HG02642 (cell line): ENCODE results near the gene PBXIP1.
"Not testable (repeated sequence)": the region's sequence is repeated elsewhere in the genome, so short reads cannot be mapped to it uniquely, and the experiment has no call there.

Experiments used
- ATAC-seq: cut with Tn5 transposase; IDR thresholded peaks from one replicate; pipeline ENCODE4 v1.9.1; 2021; ENCODE audit warnings: mild to moderate bottlenecking; ENCODE audit not compliant: unreplicated experiment, poor library complexity

Gene PBXIP1

DNA sequence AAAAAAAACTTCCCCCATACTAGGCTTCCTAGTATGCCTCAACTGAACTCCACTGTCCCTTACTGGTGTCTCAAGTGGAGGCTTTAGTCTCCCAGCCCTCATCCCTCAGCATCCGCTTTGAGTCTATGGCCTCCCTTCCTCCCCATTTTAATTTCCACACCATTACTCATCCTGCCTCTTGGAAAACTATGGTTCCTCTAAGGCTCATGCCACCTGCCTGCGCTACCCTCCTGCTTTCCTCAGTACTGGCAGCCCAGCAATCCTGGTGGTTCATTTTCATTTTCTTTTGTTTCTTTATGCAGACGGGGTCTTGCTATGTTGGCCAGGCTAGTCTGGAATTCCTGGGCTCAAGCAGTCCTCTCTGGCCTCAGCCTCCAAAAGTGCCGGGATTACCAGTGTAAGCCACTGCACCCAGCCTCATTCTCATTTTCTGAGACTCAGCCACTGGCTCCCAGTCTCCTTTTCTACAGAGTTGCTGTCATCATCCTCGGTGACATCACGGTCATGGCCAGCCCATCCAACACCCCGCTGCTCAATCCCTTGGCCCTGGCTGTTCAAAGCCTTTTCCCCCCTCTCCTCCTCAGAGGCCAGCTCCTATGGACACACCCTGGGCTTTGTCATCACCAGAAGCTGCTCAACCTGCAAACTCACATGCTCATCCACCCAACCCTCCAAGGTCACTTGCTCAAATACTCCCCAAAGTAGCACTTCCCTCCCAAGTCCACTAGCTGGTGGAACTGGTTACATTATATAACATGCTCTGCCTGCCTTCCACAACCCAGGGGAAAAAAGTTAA, 17.1 kb downstream of the PBXIP1 start:
- ATAC-seq = no peak

DNA sequence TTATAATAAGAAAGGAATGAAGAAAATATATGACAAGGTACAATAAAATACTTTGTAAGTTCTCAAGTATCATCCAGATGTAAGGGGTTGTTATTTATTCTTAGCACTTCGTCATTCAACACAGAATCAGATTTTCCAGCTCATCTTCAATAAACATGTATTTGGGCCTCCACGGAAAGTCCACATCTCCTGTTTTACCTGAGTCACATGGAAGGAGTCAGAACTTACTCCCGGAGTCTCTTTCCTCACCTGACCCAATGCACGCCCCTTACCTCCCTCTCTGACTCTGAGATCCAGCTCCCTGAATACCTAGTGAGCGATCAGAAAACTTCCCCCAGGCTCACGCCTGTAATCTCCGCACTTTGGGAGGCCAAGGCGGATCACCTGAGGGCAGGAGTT, 17.9 kb downstream of the PBXIP1 start:
- no peak for ATAC-seq

DNA sequence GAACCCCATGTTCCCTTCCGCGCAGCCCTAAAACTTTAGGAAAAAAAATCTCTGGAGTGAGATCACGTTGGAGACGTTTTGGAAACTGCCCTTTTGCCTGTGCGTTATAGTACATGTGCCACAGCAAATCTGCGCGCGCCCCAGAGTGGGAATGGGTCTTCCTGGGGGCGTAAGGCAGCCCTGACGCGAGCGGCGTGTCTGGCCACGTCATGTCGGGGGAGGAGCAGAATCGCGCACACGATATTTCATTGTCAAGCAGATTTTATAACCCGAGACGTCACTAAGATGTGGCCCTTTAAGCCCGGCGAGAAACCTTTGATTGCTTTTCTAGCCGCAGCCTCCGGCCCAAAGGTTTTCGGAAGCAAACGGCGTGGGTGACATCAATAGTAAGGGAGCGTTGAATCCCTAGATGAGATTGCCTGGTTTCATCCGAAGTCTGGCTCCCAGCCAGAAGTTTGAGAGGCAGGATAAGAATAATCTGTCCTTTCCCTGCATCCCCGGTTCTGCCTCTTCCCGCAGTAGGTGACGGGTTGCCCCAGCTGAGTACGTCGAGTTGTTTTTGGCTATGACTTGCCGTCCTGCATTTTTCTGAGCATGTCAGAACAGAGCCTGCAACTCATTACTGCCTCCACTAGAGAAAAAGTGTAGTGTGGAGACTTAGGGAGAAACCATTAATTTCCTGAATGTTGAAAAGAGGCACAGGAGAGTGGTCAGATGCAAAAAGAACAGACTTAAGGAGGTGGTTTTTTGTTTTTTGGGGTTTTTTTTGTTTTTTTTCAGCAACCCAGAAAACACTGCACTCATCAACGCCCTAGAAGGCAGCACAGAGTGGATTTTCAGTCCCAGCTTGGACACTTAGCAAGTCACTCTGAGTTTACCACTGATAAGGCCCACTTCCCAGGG, 18.6 kb downstream of the PBXIP1 start:
- ATAC-seq = peak; percentile 63

DNA sequence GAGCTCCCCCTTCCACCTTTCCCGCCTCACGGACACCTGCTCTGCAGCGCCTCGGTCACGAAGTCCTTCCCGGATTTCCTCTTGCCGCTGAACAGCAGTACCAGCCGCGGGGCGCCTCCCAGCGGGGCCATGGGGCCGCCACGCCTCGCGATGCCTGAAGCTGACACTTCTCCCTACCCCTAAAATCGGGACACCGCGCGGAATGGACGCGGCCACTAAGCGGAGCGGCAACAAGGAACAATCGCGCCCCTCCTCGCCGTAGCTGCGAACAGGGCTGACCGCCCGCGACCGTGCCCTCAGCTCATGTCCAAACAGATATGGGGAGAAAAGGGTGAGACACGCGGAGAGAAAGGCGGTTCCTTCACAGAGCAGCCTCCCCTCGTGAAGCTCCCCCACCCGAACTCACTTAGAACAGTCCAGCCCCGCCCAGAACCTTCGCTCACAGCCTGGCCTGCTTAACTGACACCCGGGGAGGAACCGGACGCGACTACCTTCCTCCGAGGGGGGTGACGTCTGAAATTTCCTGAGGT, 19.3 kb downstream of the PBXIP1 start, which contains the start of gene PMVK:
TSS of gene PMVK (minus strand) at position 165 of the 530 bp plus-strand sequence. CDS start at position 131, 34 bp downstream.
- peak; percentile 82 for ATAC-seq

DNA sequence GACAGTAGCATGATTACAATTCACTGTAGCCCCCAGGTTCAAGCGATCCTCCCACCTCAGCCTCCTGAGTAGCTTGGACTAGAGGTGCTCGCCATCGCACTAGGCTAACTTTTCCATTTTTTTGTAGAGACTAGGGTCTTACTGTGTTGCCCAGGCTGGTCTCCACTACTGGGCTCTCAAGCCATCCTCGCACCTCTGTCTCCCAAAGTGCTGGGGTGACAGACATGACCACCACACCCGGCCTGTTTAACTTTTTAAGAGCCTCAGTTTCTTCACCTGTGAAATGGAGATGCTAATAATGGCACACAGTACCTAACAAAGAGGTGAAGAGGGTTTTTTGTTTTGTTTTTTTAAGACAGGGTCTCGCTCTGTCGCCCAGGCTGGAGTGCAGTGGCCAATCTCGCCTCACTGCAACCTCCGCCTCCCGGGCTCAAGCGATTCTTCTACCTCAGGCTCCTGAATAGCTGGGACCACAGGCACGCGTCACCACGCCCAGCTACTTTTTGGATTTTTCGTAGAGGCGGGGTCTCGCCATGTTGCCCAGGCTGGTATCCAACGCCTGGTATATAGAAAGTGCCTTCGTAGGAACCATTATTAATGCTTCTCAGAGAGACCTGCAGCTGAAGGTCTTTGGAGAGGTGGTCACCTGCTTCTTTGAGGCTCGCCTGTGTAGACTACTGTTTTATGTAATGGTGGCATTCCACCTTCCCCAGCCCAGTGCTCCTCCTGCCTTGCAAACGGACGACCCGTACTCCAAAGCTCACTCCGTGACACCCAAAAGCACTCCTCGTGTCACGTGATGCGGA, 19.9 kb downstream of the PBXIP1 start:
- ATAC-seq = no peak

DNA sequence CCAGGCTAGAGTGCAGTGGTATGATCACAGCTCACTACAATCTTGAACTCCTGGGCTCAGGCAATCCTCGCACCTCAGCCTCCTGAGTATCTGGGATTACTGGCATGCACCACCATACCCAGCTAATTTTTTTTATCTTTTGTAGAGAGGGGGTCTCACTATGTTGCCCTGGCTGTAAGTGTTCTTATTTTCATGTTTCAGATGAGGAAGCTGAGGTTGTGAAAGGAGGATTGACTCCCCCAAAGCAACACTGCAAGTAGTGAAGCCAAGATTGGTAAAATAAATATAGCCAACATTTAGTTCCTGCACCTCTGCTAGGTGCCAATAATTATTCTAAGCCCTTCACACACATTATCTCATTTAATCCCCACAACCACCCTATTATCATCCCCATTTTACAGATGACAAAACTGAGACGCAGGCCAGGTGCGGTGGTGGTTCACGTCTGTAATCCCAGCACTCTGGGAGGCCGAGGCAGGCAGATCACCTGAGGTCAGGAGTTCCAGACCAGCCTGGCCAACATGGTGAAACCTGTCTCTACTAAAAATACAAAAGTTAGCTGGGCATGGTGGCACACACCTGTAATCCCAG, 21.4 kb downstream of the PBXIP1 start:
- ATAC-seq = no peak

DNA sequence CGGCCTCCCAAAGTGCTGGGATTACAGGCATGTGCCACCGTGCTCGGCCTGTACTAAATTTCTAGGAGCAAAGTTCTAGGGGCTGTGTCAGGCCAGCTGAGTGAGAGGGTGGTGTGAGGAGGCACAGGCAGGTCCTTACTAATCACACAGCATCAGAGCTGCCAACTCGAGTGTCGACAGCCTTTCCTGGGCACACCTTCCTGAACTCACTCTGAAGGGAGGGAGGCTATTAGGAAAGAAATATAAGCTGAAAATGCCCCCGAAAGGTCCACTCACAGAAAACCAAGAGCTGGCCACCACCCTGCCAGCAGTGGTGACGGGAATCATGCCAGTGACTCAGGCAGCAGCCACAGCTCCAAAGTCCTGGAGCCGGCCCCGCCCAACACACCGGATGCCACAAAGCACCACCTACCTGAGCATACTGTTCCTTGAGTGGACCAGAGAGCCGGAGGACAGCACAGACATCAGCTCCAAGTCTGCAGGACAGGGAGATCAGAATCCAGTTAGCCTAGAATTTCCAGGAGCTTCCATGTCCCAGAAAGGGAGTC, 23.9 kb downstream of the PBXIP1 start:
- ATAC-seq = no peak

DNA sequence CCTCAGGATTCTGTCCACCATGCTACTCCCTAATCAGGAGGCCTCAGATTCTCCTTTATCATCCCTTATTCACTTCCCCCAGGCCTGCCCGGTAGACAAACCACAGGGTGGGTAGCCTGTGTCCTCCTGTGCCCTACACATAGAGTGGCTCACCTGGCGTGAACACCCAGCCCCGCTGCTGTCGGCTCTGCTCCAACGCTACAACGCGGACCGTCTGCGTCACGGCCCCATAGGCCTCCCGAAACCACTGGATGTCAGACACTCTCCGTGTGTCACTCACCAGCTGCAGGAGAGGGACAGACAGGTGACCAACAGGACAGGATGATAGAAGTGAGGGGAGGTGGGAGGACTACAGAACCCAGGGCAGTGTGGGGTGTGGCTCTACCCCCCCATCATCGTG, 29.7 kb downstream of the PBXIP1 start:
- no peak for ATAC-seq

DNA sequence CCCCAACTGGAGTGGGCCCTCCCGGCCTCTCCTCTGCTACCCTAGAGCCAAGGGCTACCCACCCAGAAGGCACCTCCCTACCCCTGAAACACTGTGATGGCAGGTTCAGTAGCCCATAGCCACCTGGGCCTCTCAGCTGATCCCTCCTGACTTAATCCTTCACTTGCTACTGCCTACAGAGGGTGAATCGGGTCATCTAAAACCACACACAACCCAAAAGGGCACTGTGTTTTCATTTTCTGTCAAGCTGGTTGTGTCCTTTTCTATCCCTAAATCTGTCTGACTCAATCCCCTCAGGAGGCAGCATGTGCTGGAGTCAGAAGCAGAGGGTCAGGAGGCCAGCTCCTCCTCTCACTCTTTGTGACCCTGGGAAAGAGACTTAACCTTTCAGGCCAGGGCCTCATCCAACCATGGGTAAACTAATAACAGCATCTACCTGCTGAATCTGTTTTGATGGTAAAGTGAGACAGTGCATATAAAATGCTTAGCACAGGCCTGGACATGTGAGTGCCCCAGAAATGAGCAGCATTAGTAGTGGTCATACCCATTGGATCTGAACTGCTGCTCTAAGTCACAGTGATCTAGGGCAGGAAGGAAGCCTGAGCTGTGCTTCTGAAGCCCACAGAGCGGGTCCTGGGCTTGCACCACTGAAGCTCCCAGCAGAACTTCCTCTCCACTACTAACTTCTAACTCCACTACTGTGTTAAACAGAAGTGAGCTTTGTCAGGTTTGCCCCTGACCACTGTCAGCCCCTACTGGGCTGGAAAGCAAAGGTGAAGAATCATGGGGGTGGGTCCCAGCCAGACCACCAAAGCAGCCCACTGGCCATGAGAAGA, 30.3 kb downstream of the PBXIP1 start:
- ATAC-seq = no peak

DNA sequence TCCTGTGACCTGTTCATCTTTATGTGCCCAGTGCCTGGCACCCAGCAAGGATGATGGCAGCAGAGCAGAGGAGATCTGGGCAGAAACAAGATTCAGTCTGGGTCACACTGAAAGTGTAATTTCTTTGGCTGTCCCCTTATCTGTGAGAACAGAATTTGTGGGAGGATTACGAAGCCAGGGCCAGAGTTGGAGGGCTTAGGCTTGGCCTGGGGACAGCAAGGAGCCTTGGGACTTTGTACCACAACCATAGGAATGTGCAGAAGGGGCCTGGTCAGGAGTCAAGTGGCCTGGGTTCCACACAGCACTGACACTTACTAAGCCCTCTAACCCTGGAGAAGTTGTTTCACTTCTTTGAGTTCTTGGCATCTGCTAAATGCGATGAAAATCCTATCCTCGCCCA, 32.2 kb downstream of the PBXIP1 start:
- no peak for ATAC-seq

DNA sequence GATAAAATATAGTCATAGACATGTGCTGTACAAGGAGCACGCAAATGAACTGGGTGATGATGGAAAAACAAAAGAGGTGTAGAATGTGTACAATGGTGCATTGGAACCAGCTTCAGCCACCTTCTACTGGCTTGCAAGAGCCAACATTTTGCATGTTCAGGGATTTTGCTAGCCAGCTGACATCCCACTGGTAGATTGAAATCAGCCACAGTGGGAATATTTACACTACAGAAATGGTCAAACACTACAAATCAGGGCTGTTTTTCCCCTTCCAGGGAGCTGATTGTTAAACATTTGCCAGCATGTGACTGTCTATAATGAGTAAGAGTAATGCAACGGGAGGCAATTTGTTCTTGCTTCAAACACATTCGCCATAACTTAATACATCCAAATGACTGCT, 42.6 kb downstream of the PBXIP1 start:
- ATAC-seq = no peak

DNA sequence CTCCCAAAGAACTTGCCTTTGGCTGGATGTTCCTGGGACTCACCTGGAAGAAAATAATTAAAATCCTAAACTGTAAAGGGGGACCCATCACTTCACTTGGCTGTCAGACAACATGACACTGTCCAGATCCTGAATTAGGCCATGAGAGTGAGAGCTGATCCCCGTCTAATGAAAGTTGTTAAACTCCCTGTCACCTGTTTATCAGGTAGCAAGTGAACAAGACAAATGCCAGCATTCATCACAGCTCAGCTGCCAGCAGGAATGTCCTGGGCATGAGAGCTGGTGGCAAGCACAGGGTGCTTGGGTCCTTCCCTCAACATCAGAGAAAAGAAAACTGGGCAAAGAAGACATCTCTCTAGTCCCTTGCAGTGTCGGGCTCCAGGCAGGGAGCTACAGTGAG, 43.1 kb downstream of the PBXIP1 start:
- ATAC-seq = no peak

DNA sequence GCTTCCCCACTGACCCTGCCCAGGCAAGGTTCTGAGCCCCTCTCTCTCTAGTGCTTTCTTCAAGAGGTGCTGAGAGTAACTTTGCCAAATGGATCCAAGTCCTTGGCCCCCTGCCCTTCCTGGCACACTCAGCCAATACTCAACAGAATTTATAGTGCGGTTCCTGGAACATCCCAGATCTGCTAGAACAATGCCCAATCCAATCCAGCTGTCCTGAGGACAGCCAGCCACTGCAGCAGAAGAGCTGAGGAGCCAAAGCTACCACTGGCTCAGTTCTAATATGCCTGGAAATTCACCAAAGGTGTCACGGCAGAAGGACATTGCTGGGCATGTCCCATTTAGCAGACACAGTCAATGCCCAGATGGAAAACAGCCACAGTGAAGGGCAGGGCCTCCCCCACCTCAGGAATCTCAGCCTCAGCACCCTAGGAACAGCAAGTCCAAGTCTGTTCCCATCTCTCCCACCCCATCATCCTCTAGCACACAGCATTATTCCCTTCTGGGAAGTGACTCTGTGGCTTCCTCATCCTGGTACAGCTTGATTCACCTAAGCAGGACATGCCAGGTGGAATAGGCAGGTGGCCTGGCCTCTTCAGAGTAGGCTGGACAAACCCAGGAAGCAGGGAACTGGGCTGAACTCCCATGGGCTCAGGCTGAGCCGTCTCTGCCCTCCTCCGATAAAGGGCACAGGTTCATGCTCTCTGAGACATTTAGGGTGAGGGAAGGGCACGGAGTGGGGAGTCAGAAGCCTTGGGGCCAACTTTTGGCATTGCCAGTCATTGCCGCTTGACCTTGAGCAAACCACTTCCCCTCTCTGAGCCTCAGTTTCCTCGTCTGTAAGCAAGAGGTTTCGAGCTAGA, 44.0 kb downstream of the PBXIP1 start:
- no peak for ATAC-seq

DNA sequence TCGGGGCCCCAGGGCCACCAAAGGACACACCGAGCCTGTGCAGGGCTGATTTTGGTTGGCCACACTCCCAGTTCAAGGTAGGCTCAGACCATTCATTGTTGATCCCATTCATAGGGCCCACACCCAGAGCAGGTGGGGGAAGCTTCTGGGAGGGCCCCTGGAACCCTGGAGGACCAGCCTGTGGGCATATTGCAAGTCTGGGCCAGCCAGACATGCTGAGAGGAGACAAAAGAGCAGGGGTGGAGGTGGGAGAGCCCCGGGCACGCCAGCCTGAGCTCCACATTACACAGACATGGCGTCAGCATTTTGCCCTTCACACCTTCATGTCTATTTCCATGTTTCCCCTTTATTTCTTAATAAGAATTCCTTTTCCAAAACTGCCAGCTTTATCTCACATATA, 45.0 kb downstream of the PBXIP1 start:
- ATAC-seq = no peak

DNA sequence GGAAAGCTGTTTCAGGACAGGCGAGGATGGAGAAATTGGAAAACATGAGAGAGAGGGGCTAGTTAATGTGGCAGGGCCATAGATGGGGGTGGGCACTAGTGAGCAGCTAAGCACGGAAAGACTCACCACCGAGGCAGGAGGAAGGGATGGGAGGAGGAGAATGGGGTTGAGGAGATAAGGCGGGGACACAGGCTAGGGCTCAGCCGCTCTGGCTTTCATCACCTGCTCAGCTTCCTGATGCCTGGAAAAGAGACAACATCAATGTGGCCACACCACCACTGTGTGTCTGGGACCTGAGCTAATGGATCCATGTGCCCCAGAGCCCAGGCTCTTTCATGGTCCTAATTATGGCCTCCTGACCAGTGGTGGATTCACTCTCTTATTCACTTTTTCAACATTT, 47.0 kb downstream of the PBXIP1 start:
- no peak for ATAC-seq

DNA sequence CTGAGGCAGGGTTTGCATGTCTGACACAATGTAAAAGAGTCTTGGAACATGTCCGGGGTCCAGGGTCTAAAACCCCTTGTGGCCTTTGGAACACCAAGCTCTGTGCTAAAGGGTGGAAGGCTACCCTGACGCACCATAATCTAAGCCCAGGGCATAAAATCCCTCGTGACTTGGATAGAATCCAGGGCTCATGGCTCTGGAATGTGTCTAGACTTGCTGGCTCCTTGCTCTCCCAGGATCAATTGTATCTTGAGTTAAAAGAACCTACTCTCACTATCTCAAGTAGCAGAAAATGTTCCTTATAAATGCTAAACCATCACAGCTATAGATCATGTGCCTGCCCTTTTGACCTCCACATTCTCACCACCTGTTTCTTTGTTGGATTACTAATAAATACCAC, 47.8 kb downstream of the PBXIP1 start:
- ATAC-seq = not testable (repeated sequence)

DNA sequence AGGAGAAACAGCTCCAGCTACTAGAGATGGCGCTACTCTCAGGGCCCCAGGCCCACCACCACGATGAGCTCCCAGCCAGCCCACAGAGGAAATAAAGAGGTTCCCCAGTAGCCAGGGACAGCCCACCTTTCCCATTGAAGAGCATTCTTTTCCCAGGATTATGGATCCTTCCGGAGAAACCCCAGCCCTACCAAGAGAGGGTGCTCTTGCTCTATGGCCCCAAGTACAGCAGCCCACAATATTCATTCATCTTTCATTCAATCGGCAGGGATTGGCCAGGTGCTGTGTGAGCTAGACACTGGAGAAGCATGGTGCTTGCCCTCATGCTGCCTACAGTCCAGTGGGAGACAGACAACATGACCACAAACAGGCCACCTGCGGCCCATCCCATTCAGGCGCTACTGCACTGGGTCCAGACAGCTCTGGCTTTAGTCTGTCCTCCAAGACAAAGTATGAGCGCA, 49.2 kb downstream of the PBXIP1 start:
- no peak for ATAC-seq
